NCI-H510A (cell line): ENCODE results near the gene D2HGDH.

Source experiments
- DNase-seq: peaks from one replicate; lab custom pipeline; 2025; lab: John Stamatoyannopoulos, UW

Gene D2HGDH

GRCh38 chr2:241734467-241735208, at the start of gene D2HGDH:
TSS of gene D2HGDH (plus strand) at chr2:241734630. CDS start at chr2:241735225, 595 bp downstream.
- DNase-seq = peak; percentile 61

- no peak for DNase-seq
Observed at GRCh38 chr2:241686324-241686649, 48.1 kb upstream of the D2HGDH start.

- peak; percentile 94 for DNase-seq
Observed at GRCh38 chr2:241686650-241687425, 47.6 kb upstream of the D2HGDH start, which contains the start of gene DTYMK. TSS of gene DTYMK (minus strand) at chr2:241686815. CDS start at chr2:241686783, 32 bp downstream.

- DNase-seq = no peak
Observed at GRCh38 chr2:241689306-241689705, 45.1 kb upstream of the D2HGDH start.

GRCh38 chr2:241690202-241690717, 44.2 kb upstream of the D2HGDH start:
- no peak for DNase-seq

GRCh38 chr2:241692448-241692847, 42.0 kb upstream of the D2HGDH start:
- DNase-seq = no peak

- DNase-seq = no peak
Observed at GRCh38 chr2:241695651-241696050, 38.8 kb upstream of the D2HGDH start.

GRCh38 chr2:241701149-241701398, 33.4 kb upstream of the D2HGDH start:
- peak; percentile 95 for DNase-seq

GRCh38 chr2:241701399-241702154, 32.9 kb upstream of the D2HGDH start, which contains the start of gene ING5:
TSS of gene ING5 (plus strand) at chr2:241702039. CDS start at chr2:241702066, 27 bp downstream.
- peak; percentile 83 for DNase-seq

GRCh38 chr2:241702155-241703031, 32.0 kb upstream of the D2HGDH start:
- peak; percentile 77 for DNase-seq

- no peak for DNase-seq
Observed at GRCh38 chr2:241703032-241703604, 31.3 kb upstream of the D2HGDH start.

GRCh38 chr2:241706537-241706936, 27.9 kb upstream of the D2HGDH start:
- no peak for DNase-seq

- DNase-seq = no peak
Observed at GRCh38 chr2:241708879-241709278, 25.6 kb upstream of the D2HGDH start.

GRCh38 chr2:241719093-241719492, 15.3 kb upstream of the D2HGDH start:
- DNase-seq = no peak

- no peak for DNase-seq
Observed at GRCh38 chr2:241720099-241720498, 14.3 kb upstream of the D2HGDH start.

- no peak for DNase-seq
Observed at GRCh38 chr2:241720560-241720959, 13.9 kb upstream of the D2HGDH start.

- no peak for DNase-seq
Observed at GRCh38 chr2:241721852-241722251, 12.6 kb upstream of the D2HGDH start.

GRCh38 chr2:241722896-241723454, 11.5 kb upstream of the D2HGDH start:
- no peak for DNase-seq

GRCh38 chr2:241724259-241724974, 10.0 kb upstream of the D2HGDH start:
- DNase-seq = no peak
